Fibroblast of mammary gland (primary cell): Measurements from ENCODE around the gene ZNF680.

Source experiments
- DNase-seq: peaks from one replicate; pipeline ENCODE4 v3.0.0-alpha.2; 2010; ENCODE audit warnings: low read depth
- H3K4me3 ChIP-seq: 2 replicates; pipeline ENCODE4 v1.5.1; 2011; ENCODE audit warnings: low read depth, mild to moderate bottlenecking, low read length, moderate library complexity; ENCODE audit not compliant: control insufficient read depth
- CTCF ChIP-seq: conservative IDR thresholded peaks from 2 replicates; pipeline ENCODE4 v1.5.1; 2011; ENCODE audit warnings: low read depth, low read length, inconsistent platforms; ENCODE audit not compliant: control insufficient read depth, insufficient read depth

The ZNF680 gene

GRCh38 chr7:64562626-64563278, at the start of gene ZNF680:
Gene ZNF680, minus strand, starts transcription at chr7:64563071. Its CDS starts 117 bp downstream, at chr7:64562954.
- H3K4me3 ChIP-seq: peak within 1 kb of the TSS; percentile 95
- TF ChIP-seq CTCF: no peak
- peak; percentile 92 for DNase-seq

GRCh38 chr7:64612452-64612851, 49.6 kb upstream of the ZNF680 start:
- no peak overlapping the region for H3K4me3 ChIP-seq
- TF ChIP-seq CTCF: no peak
- no peak for DNase-seq

GRCh38 chr7:64611717-64612116, 48.8 kb upstream of the ZNF680 start:
- DNase-seq: no peak
- no peak overlapping the region for H3K4me3 ChIP-seq

GRCh38 chr7:64610997-64611396, 48.1 kb upstream of the ZNF680 start:
- no peak overlapping the region for H3K4me3 ChIP-seq
- no peak for TF ChIP-seq CTCF

More at GRCh38 chr7:64611717-64612116, 48.8 kb upstream of the ZNF680 start:
- no peak for TF ChIP-seq CTCF

GRCh38 chr7:64608116-64608910, 45.4 kb upstream of the ZNF680 start:
- no peak for TF ChIP-seq CTCF
- no peak overlapping the region for H3K4me3 ChIP-seq
- DNase-seq: no peak

More at GRCh38 chr7:64610997-64611396, 48.1 kb upstream of the ZNF680 start:
- no peak for DNase-seq

- no peak for DNase-seq
- no peak overlapping the region for H3K4me3 ChIP-seq
- TF ChIP-seq CTCF: no peak
Measured at GRCh38 chr7:64606385-64606784, 43.5 kb upstream of the ZNF680 start.
